KMS-11 (cell line): ENCODE measurements around the gene GNAT1.

Experiments
- H2AFZ ChIP-seq: fragments of 200-600 bp; sonication (generic); 2 replicates; pipeline ENCODE4 v1.6.1; 2016; ENCODE audit warnings: antibody characterized with exemption, mixed run types, low read depth
- H3K27ac ChIP-seq: fragments of 200-600 bp; sonication (generic); 2 replicates; pipeline ENCODE4 v1.6.1; 2016; ENCODE audit warnings: mild to moderate bottlenecking, mixed run types
- H3K27me3 ChIP-seq: fragments of 200-600 bp; sonication (generic); 2 replicates; pipeline ENCODE4 v1.6.1; 2017; ENCODE audit warnings: mild to moderate bottlenecking, low read depth, mixed run types, moderate library complexity; ENCODE audit not compliant: insufficient read depth
- H3K36me3 ChIP-seq: fragments of 200-600 bp; sonication (generic); 2 replicates; pipeline ENCODE4 v1.6.1; 2017; ENCODE audit warnings: mild to moderate bottlenecking, mixed run types; ENCODE audit not compliant: insufficient read depth
- H3K4me1 ChIP-seq: fragments of 200-600 bp; sonication (generic); 2 replicates; pipeline ENCODE4 v1.6.1; 2016; ENCODE audit warnings: mild to moderate bottlenecking, low read depth, mixed run types; ENCODE audit not compliant: poor library complexity, severe bottlenecking
- H3K4me2 ChIP-seq: fragments of 200-600 bp; sonication (generic); 2 replicates; pipeline ENCODE4 v1.7.0; 2016; ENCODE audit warnings: mild to moderate bottlenecking, mixed run types
- H3K4me3 ChIP-seq: fragments of 200-600 bp; sonication (generic); IDR thresholded peaks from 2 replicates; pipeline ENCODE4 v1.6.1; 2017; ENCODE audit warnings: low read depth, low read length, mixed read lengths; ENCODE audit not compliant: insufficient read depth
- H3K79me2 ChIP-seq: fragments of 200-600 bp; sonication (generic); 2 replicates; pipeline ENCODE4 v1.6.1; 2016; ENCODE audit warnings: low read depth, mixed run types; ENCODE audit not compliant: insufficient read depth
- H3K9ac ChIP-seq: fragments of 200-600 bp; sonication (generic); 2 replicates; pipeline ENCODE4 v1.6.1; 2016; ENCODE audit warnings: mild to moderate bottlenecking, mixed run types
- H4K20me1 ChIP-seq: fragments of 200-600 bp; sonication (generic); 2 replicates; pipeline ENCODE4 v1.6.1; 2016; ENCODE audit warnings: mild to moderate bottlenecking, mixed run types; ENCODE audit not compliant: insufficient read depth
- CTCF ChIP-seq: fragments of 200-600 bp; sonication (generic); conservative IDR thresholded peaks from 2 replicates; pipeline ENCODE4 v1.6.1; 2017; ENCODE audit warnings: low read depth, mild to moderate bottlenecking, antibody characterized with exemption, low read length, moderate library complexity, mixed read lengths

Gene GNAT1

GRCh38 chr3:50160561-50160983 is 30.8 kb upstream of the GNAT1 start:
- no peak overlapping the region for H3K27ac ChIP-seq
- H3K4me1 ChIP-seq, result no peaks in the 10 kb centered on the region
- H3K79me2 ChIP-seq, result no peaks in the 10 kb centered on the region
- no peaks in the 10 kb centered on the region for H3K36me3 ChIP-seq
- no peak overlapping the region for H3K9ac ChIP-seq
- H2AFZ ChIP-seq, result no peak overlapping the region
- H3K4me2 ChIP-seq, result no peak overlapping the region
- H3K4me3 ChIP-seq, result no peak overlapping the region
- no peaks in the 10 kb centered on the region for H4K20me1 ChIP-seq
- peaks cover 21% of the 10 kb centered on the region; the same call in 1 of the 2 replicates for H3K27me3 ChIP-seq
- no peak for TF ChIP-seq CTCF

GRCh38 chr3:50161320-50161719 is 30.1 kb upstream of the GNAT1 start:
- peaks cover 15% of the 10 kb centered on the region; the same call in 1 of the 2 replicates for H3K27me3 ChIP-seq
- H3K4me2 ChIP-seq, result no peak overlapping the region
- no peaks in the 10 kb centered on the region for H3K4me1 ChIP-seq
- H3K36me3 ChIP-seq, result no peaks in the 10 kb centered on the region
- H2AFZ ChIP-seq, result no peak overlapping the region
- no peak overlapping the region for H3K9ac ChIP-seq
- no peaks in the 10 kb centered on the region for H3K79me2 ChIP-seq
- no peak overlapping the region for H3K4me3 ChIP-seq
- no peaks in the 10 kb centered on the region for H4K20me1 ChIP-seq
- TF ChIP-seq CTCF, result no peak
- no peak overlapping the region for H3K27ac ChIP-seq

GRCh38 chr3:50162034-50162883 is 29.2 kb upstream of the GNAT1 start:
- no peak overlapping the region for H3K4me3 ChIP-seq
- no peak for TF ChIP-seq CTCF
- H3K27me3 ChIP-seq, result peaks cover 10% of the 10 kb centered on the region; the same call in 1 of the 2 replicates
- no peaks in the 10 kb centered on the region for H3K79me2 ChIP-seq
- no peaks in the 10 kb centered on the region for H3K36me3 ChIP-seq
- H2AFZ ChIP-seq, result no peak overlapping the region
- H3K9ac ChIP-seq, result no peak overlapping the region
- no peaks in the 10 kb centered on the region for H3K4me1 ChIP-seq
- no peak overlapping the region for H3K27ac ChIP-seq
- no peak overlapping the region for H3K4me2 ChIP-seq
- H4K20me1 ChIP-seq, result no peaks in the 10 kb centered on the region

DNA sequence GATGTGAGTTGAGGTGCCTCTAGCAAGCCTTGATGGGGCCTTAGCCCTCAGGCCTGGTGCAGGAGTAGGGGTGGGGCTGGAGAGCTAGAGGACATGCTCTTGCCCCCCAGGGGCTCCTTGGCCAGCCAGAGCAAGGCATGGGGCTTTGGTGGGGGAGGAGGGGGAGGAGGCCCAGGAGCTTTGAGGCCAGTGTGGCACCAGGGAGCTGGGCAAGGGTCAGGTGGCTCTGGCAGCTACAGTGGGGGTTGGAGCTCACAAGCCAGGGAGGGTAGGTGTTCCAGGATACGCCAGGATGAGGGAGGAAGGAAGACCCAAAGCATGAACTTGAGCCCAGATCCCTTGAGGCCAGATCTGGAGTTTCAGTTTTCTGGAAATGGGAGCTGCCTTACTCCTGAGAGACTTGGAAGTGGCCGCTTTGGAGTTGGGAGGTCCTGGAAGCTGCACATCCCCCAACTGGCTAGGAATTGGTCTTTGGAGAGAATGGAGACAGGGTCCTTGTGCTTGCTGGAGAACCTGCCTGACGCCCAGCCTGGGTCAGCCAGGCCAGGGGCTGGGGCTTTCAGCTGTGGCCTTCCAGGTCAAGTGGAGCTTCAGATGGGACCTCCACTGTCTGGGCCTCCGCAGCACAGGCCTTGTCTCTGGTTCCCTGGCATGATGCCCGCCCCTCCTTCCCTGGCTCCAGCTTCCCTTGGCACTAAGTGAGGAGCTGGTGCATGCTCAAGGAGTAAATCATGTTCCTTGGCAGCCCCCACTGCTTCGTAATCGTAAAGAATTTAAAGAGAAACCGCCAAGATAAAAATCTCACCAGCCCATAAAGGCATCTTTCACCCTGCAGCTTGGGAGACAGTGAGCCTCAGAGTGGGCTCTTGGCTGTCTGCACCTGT is 27.6 kb upstream of the GNAT1 start:
- Histone ChIP-seq H3K4me1 (no peaks in the 10 kb centered on the region), H4K20me1 (no peaks in the 10 kb centered on the region), H3K9ac (no peak overlapping the region)

More for the DNA sequence above, 27.6 kb upstream of the GNAT1 start:
- H3K79me2 ChIP-seq, result no peaks in the 10 kb centered on the region
- H3K4me2 ChIP-seq, result no peak overlapping the region
- no peak overlapping the region for H2AFZ ChIP-seq
- H3K27ac ChIP-seq, result no peak overlapping the region
- H3K36me3 ChIP-seq, result no peaks in the 10 kb centered on the region
- no peak overlapping the region for H3K4me3 ChIP-seq
- peaks cover 10% of the 10 kb centered on the region; the same call in 1 of the 2 replicates for H3K27me3 ChIP-seq
- TF ChIP-seq CTCF, result no peak
